M059J (cell line): Measurements from ENCODE around the gene C10orf62. TPM values are rescaled to one million over a fixed set of nuclear protein-coding genes. Genes with fewer than 3 reads are reported as not detected.
A peak's percentile ranks its signal among the peaks of the same experiment; 100 is the strongest.

Experiments
- DNase-seq: peaks from one replicate; pipeline ENCODE4 v3.0.0-alpha.2; 2012; ENCODE audit warnings: low read depth
- total RNA-seq: library from RNA; depleted of rRNA; stranded (reverse); fragments of >200 nt; shearing (Covaris generic); gene quantifications from 2 replicates; pipeline ENCODE4 v1.2.3, GENCODE V29; 2014

The C10orf62 gene
- total RNA-seq, 1 experiment from 2014 or later = not detected

- no peak for DNase-seq
These were observed 4.6 kb upstream of the C10orf62 start for GRCh38 chr10:97584798-97585438.

DNA sequence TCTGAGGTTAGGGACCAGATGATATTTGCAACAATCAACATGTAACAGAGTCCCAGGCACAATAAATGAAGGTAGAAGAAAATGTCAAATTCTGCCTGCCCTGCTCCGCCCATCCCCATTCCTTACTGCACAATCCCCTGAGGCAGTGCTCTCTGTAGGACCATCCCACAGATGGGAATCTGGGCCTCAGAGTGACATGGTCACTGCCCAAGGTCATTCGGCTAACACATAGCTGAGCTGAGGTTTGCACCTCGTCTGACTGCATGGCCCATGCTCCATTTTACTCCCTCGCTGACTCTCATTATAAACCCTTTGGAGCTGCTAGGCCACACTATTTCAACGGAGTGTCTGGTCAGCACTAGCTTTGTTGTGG lies 4.1 kb upstream of the C10orf62 start:
- DNase-seq = no peak

DNA sequence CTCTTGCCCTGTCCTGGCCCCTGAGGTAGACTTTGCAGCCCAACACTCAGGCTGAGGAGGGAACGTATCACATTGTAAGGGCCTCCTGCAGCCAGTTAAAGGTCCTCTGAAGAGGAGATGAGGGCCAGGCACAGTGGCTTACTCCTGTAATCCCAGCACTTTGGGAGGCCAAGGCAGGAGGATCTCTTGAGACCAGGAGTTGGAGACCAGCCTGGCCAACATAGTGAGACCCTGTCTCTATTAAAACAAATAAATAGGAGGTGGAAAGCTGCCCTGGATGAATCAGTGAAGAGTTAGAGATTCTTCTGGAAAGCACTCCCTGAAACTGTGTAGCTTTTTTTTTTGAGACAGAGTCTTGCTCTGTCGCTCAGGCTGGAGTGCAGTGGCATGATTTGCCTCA lies 2.3 kb upstream of the C10orf62 start:
- no peak for DNase-seq

GRCh38 chr10:97590082-97590747 lies 694 bp downstream of the C10orf62 start:
- DNase-seq = no peak

DNA sequence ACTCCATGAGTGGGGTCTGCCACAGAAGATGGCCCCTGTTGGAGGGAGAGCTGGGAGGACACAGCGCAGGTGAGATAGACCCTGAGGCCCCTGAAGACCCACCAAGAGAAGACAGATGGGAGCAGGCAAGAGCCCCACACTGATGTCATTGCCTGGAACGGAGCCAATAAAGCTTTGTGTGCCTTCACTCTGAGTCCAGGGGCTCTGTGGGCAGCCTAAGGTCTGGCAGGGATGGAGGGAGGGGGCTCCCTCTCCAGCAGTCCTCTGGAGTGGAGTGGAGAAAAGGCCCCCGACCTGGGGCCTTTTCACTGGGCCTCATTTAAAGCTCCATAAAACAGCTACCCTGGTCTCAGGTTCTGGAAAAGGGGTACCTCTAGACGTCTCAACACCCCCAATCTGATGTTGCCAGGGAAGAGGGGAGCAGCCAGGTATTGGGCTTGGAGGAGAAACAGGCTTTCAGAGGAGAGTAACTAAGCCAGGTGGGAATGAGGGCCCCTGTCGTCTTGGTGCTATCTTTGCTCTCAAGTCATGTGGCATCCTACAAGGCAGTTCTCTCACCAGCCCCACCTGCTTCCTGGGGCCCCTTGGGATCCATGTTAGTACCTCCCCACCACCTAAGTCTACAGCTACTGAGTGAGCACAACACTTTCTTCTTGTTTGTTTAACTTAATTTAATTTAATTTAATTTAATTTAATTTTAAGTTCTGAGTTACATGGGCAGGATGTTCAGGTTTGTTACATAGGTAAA lies 1.4 kb downstream of the C10orf62 start:
- no peak for DNase-seq

DNA sequence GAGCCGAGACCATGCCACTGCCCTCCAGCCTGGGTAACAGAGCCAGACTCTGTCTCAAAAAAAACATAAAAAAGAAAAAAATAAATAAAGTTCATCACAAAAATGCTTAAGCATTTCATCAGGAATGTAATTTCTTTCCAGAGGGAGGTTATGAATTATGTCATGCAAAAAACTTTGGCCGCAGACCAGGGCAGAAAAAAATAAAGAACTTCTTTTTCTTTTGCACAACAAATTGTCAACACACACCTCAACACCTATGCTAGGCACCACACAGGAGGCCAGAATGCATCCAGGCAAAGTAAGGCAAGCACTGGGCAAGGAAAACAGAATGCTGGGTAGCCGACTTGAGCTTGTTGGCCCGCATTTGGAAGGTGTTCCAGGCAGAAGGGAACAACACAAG lies 3.9 kb downstream of the C10orf62 start:
- no peak for DNase-seq

DNA sequence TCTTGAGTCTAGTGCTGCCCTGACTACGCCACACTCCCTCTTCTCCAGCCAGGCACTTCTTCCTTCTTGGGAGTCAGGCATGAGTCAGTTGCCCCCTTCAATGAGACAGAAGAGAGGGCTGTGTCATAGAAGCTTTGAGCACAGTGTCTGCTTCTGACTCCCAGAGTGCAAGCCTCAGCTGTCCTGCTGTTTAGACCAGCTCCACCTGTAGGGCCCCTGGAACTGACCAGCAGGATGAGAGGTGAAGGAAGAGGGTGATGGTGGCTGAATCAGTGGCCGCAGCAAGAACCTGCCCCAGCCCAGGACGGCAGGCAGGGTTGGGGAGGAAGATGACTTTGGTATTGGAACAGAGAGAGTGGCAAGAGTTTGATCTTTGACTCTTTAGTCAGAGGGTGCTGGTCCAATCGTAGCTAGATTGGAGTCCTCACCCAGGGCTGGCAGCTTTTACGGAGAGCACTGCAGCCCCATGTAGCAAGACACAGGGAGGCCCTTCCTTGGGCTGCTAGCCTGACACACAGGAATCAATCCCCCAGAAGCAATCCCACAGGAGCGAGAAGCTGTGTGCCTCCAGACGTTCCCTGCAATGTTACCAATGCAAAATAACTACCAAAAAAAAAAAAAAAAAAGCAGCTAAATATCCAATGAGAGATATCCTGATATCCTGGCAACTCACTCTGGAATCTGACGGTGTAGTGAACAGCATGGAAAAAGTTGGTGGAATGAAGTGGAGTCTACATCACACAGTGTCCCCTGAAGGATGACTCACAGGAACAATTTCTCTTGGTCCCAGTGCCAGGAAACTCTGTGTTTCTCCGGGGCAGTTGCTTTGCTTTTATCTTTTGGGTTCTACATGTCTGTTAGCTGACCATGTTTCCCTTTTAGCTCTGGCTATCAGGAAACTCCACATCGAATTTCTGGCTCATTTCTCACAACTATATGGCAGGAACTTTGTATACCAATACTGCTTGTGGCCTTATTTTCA lies 6.9 kb downstream of the C10orf62 start:
- peak; percentile 95 for DNase-seq

GRCh38 chr10:97597778-97598177 lies 8.3 kb downstream of the C10orf62 start:
- no peak for DNase-seq

DNA sequence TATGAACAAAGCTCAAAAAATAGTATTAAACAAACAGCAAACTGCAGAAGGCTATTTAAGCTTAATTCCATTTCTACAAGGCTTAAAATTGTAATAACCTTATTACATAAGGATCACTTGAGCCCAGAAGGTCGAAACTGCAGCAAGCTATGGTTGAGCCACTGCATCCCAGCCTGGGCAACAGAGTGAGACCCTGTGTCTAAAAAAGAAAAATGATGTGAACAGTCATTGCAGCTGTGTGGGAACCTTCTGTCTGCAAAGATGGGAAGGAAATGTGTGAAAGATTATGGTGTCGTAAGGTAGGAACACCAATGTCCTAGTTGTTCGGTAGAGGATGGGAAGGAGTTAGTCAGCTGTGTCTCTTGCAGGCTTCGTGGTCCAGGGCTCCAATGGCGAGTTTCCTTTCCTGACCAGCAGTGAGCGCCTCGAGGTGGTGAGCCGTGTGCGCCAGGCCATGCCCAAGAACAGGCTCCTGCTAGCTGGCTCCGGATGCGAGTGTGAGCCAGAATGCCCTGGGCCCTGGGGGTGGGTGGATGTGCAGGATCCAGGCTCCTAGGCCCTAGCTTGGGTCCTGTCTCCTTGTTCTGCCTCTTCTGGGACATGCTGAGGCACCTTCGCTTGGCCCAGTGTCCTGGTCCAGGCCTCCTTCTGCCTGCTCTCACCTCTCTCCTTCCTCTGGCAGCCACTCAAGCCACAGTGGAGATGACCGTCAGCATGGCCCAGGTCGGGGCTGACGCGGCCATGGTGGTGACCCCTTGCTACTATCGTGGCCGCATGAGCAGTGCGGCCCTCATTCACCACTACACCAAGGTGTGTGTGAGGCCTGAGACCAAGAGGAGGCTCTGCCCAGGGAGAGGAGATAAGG lies 9.1 kb downstream of the C10orf62 start:
- no peak for DNase-seq

- no peak for DNase-seq
These were observed 9.7 kb downstream of the C10orf62 start for GRCh38 chr10:97599272-97599619.

- no peak for DNase-seq
These were observed 11.1 kb downstream of the C10orf62 start for GRCh38 chr10:97600616-97601015.

GRCh38 chr10:97601268-97602215 lies 12.0 kb downstream of the C10orf62 start:
- DNase-seq = no peak

DNA sequence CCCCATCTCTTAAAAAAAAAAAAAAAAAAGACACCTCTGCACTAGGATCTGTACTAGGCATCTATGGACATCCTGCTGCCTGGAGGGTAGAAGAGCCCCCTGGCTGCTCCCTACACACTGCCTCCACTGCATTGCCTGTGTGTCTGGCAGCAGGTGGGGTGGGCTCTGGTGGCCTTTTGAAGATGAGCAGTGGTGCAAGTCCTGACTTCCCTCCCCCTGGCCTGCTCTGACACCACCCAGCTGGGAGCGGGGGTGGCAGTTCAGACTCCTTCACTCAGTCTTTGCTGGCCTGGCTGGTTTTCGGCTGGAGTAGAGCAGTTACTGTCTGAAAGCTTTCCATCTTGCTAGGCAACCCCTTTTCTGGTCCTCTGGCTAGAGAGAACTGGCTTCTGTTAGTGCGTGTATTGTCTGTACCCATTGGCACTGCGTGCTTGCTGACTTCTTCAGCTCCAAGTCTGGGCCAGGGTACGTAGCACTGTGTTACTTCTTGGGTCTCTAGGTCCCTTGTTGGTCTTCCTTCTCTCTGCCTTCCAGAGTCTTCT lies 17.6 kb downstream of the C10orf62 start:
- DNase-seq = no peak

DNA sequence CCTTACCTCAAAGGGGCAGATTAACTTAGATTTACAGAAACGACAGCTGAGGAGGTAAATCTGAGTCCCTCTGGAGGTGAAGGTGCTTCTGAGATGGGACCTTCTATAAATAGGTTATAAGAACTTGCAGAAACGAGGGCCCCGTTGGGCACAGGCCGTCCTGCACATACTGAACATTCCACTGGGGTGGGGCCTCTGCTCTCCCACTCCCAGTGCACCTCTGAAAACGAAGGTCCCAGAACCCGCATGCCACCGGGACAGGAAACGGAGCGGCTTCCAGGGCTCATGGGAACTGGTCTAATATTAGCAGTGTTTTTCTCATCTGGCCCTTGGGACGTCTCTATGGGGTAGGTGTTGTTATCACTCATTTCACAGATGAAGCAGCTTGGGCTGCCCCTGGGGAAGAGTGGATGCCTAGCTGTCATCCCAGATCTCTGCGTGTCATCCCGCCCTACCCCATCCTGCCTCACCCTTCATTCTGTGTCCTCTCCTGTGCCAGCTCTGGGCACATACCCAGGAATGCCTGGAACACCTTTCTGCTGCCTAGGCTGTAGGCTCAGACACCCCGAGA lies 19.6 kb downstream of the C10orf62 start:
- no peak for DNase-seq

DNA sequence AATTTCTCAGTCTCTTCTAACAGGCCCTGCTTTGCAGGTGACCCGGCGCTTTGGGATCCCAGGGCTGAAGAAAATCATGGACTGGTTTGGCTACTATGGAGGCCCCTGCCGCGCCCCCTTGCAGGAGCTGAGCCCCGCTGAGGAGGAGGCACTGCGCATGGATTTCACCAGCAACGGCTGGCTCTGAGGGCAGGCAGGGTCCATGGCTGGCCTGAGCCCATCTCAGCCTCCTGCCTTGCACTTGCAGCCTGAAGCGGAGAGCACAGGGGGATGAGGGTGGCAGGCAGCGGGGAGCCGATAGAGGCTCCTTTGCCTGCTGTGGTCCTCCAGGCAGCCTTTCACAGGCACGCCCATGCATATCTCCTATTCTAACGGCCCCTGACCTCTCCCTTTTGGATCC lies 22.0 kb downstream of the C10orf62 start:
- no peak for DNase-seq

DNA sequence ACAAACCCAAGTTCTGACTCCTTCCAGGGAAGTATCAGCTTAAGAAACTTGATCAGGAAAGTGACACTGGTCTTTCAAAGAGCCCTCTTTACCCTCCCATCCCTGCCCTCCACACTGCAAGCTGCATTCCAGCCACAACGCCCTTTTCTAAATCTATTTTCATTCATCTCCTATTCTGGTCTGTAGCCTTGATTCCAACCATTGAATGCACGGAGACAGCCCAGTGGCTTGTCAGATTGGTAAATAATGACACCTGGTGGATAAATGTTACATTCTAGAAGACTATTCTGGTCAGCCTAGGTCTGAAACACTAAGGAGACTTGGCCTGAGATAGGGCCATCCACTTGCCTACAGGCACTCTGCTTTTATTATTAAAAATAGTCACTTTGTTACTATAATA lies 22.9 kb downstream of the C10orf62 start:
- peak; percentile 64 for DNase-seq

GRCh38 chr10:97618285-97618684 lies 28.8 kb downstream of the C10orf62 start:
- DNase-seq = no peak

GRCh38 chr10:97618733-97619132 lies 29.2 kb downstream of the C10orf62 start:
- DNase-seq = no peak

DNA sequence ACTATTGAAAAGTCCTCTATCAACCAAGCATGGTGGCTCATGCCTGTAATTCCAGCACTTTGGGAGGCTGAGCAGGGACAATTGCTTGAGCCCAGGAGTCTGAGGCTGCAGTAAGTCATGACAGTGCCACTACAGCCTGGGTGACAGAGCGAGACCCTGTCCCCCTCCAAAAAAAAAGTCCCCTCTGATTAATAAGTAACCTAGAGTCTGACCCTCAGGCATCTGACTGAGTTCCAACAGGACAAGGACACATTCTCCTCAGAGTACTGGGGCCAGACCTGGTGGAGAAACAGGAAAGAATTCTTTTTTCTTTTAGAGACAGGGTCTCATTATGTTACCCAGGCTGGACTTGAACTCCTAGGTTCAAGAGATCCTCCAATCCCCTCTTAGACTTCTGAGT lies 33.8 kb downstream of the C10orf62 start:
- DNase-seq = no peak
